ENCODE measurements around the gene APOD. TPM values are rescaled to one million over a fixed set of nuclear protein-coding genes. Genes with fewer than 3 reads are reported as not detected.
"Not testable (repeated sequence)": the region's sequence is repeated elsewhere in the genome, so short reads cannot be mapped to it uniquely, and the experiment has no call there.

Gene APOD
- total RNA-seq: 92.5 TPM
- long read RNA-seq, transcript APOD-201 (5 exons, 1,130 nt): major isoform, 46 of 50 reads
- long read RNA-seq, partial matches to known transcripts: 1 of 50 reads
- long read RNA-seq, other reads (novel, unspliced or antisense): 2 of 50 reads

DNA sequence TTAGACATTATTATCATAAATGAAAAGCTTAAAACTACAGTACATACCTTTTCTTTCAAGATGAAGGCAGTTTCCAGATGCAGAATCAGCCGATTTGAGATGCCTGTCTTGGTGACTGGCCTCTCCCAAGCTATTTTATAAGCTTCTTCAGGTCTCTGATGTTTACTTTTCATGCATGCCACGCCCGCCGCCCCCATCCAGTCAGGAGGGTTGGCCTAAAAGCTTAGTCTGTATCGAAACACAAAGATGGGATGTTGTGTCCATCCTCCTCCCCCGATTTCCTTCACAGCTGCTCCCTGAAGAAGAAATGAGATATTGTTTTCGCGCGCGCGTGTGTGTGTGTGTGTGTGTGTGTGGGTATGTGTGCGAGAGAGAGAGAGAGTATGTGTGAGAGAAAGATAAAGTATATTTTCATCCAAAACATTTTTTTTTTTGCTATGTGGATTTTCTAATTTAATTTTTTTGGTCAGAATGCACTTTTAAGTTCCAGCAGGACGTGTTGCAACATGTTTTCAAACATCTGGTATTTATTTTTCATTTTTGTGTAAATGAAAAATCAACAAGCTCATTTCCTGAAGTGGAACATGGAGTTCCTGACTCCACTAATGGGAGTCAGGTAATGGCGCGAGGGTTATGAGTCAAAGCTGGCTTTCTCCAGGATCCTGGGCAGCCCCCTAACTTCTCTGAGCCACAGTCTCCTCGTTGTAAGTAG lies at the start of gene APOD:
APOD (minus strand) TSS at position 110 of the 712 bp plus-strand sequence. CDS start 4,479 bp downstream, outside the sequence.
- Histone ChIP-seq H3K27me3 (ENCODE audit: low read depth) (peaks cover 7% of the 10 kb centered on the region), H3K4me3 (peak within 1 kb of the TSS; percentile 57), H3K4me1 (peaks cover 21% of the 10 kb centered on the region), H3K36me3 (no peaks in the 10 kb centered on the region), H3K9me3 (replicated peaks) (peaks cover 2% of the 10 kb centered on the region), H3K27ac (replicated peaks) (peak within 1 kb of the TSS; percentile 80)
- DNase-seq: peak; percentile 74
- intact Hi-C loops (cut with micrococcal nuclease): no loop called here
- TF ChIP-seq, protein P1, sequence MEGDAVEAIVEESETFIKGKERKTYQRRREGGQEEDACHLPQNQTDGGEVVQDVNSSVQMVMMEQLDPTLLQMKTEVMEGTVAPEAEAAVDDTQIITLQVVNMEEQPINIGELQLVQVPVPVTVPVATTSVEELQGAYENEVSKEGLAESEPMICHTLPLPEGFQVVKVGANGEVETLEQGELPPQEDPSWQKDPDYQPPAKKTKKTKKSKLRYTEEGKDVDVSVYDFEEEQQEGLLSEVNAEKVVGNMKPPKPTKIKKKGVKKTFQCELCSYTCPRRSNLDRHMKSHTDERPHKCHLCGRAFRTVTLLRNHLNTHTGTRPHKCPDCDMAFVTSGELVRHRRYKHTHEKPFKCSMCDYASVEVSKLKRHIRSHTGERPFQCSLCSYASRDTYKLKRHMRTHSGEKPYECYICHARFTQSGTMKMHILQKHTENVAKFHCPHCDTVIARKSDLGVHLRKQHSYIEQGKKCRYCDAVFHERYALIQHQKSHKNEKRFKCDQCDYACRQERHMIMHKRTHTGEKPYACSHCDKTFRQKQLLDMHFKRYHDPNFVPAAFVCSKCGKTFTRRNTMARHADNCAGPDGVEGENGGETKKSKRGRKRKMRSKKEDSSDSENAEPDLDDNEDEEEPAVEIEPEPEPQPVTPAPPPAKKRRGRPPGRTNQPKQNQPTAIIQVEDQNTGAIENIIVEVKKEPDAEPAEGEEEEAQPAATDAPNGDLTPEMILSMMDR (IDR thresholded peaks at IDR 0.05; ENCODE audit: borderline replicate concordance): no peak

DNA sequence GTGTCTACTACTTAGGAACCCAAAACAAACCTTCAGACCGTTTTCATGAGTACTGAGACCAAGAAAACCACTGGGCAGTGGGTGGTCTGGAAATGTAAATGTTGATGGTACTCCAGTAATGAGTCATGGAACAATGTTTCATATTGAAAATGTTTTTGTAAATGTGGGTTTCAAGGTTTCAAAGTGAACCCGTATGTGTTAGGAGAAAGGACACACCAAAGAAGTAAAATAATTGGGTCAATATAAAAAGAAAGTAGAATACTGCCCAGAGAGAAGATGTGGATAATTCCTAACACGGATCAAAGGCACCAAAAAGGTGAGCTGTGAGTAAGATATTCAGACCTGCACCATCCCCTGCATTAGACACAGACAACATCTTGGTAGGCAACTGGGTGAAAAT lies 49.6 kb upstream of the APOD start:
- intact Hi-C loops (cut with micrococcal nuclease); H3K4me3 ChIP-seq; DNase-seq; H3K36me3 ChIP-seq; H3K9me3 ChIP-seq (replicated peaks); H3K27me3 ChIP-seq (ENCODE audit: low read depth); H3K4me1 ChIP-seq; H3K27ac ChIP-seq (replicated peaks): not testable (repeated sequence)

DNA sequence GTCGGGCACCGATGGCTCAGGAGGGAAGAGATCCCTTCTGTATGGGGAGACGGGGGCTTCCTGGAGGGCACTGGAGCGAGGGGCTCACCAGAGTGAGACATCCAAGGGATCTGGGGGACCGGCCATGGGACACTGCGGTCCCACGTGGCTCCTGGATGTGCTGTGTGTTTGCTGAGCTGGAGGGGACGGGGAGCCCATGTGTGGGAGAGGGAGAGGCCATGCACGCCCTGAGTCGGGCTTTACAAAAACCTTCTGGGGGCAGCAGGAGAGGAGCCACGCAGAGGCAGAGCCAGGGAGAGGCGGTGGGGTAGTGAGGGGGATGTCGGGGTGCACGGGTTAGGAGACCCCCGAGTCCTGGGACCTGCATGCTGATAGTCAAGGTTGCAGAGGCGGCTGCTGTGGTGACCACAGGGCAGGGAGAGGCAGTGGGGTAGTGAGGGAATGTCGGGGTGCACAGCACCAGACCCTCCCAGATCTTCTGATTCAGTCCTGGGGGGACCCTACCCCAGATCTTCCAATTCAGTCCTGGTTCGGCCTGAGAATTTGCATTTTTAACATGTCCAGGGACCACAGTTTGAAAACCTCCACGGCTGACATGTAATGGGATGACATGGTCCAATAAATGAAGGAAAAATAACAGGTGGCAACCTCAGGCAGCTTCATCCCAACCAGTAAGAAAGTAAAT lies 48.9 kb upstream of the APOD start:
- H3K4me1 ChIP-seq; H3K9me3 ChIP-seq (replicated peaks); intact Hi-C loops (cut with micrococcal nuclease); H3K27me3 ChIP-seq (ENCODE audit: low read depth); DNase-seq; H3K36me3 ChIP-seq; H3K27ac ChIP-seq (replicated peaks); H3K4me3 ChIP-seq: not testable (repeated sequence)

DNA sequence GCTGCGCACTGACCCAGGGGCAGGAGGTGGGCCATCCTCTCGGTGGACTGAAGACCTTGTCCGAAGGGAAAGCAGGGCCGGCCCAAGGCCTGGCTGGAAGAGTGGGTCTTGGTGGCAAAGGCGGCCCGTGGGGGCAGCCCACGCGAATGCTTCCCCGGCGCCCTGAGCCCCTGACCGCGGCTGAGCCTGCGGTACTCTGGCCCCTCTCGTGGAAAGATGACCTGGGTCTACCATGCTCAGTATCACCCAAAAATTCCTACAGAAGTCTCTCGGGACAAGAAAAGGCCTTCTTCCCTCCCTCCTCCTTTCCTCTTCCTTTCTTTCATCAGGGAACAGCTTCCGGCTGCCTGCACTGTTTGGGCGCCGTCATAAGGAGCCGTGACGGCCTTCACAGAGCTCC lies 48.3 kb upstream of the APOD start:
- H3K4me1 ChIP-seq; H3K4me3 ChIP-seq; H3K27ac ChIP-seq (replicated peaks); H3K9me3 ChIP-seq (replicated peaks); intact Hi-C loops (cut with micrococcal nuclease); H3K36me3 ChIP-seq; H3K27me3 ChIP-seq (ENCODE audit: low read depth); DNase-seq: not testable (repeated sequence)

DNA sequence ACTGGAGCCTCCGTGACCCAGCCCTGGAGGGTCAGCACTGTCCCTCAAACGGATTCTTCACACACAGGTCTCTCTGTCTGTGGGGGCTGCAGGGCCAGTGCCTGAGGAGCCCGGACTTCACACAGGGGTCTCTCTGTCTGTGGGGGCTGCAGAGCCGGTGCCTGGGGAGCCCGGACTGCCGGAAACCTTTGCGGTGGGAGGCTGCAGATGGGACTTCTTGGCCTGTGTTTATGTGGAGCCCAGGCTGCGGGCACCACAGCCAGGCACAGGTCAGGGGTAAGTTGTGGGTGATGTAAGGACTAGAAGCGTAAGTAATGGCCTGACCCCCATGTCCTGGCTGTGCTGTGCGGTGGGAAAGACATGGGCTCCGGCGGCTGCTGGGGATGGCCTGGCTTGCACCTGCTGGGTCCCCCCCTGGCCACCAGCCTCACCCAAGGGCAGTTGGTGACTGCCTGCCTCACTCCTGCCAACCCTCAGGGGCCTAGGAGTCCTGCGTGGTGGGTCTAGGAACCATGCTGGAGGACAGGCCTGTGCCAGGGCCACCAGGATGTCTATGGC lies 47.3 kb upstream of the APOD start:
- intact Hi-C loops (cut with micrococcal nuclease): not testable (repeated sequence)

DNA sequence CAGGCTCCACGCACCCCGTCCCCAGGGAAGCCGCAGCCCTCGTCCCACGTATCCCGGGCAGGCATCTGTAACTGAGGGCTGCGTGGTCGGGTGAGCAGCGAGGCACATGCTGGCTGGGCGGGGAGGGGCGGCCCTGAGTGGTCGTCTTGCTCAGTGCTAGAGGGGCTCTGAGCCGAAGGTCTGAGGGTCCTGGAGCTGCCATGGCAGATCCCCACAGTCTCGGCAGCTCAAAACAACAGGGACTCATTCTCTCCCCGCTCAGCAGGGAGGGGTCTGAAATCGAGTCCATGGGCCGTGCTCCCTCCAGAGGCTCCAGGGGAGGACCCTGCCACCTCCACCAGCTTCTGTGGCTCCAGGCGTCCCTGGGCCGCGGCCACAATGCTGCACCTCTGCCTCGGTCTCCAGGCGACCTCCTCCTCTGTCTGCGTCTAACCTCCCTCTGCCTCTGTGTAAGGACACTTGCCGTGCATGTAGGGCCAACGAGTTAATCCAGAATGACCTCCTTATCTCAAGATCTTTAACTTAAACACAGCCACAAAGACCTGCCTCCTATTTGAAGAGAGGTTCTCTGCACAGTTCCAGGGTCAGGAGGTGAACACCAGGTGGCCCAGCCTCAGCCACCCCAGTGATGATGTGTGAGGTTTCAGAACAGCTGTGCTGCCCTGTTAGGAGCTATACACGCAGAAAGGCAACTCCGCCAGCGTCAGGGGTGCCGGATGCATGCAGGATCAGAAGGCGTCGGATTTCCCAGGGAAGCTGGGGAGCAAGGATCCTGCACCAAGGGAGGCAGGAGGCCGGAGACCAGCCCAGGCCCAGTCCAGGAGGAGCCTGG lies 46.6 kb upstream of the APOD start:
- DNase-seq; H3K9me3 ChIP-seq (replicated peaks); H3K27ac ChIP-seq (replicated peaks); H3K36me3 ChIP-seq; H3K4me3 ChIP-seq; intact Hi-C loops (cut with micrococcal nuclease); H3K27me3 ChIP-seq (ENCODE audit: low read depth); H3K4me1 ChIP-seq: not testable (repeated sequence)

More for the DNA sequence above, 47.3 kb upstream of the APOD start:
- not testable (repeated sequence) for H3K4me1 ChIP-seq; H3K27me3 ChIP-seq (ENCODE audit: low read depth); H3K36me3 ChIP-seq; H3K27ac ChIP-seq (replicated peaks); DNase-seq; H3K9me3 ChIP-seq (replicated peaks); H3K4me3 ChIP-seq

DNA sequence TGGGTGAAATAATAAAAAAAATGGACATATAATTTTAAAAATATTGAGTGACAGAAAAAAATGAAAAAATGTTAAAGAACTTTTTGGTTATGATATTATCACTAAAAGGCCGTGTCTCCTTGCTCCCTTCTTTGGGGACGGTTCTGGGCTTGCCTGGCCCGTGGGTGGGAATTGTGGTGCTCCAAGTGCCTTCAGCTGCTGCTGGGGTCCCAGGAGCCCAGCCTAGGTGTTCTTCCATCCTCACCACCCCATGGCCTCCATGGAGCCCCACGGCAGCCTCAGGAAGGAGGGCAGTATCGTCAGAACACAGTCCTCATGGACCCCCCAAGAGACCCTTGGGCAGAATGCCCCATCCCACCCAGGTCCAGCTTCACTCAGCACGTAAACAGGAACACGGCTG lies 45.9 kb upstream of the APOD start:
- DNase-seq; intact Hi-C loops (cut with micrococcal nuclease); H3K27ac ChIP-seq (replicated peaks); H3K27me3 ChIP-seq (ENCODE audit: low read depth); H3K36me3 ChIP-seq; H3K4me1 ChIP-seq; H3K4me3 ChIP-seq; H3K9me3 ChIP-seq (replicated peaks): not testable (repeated sequence)

DNA sequence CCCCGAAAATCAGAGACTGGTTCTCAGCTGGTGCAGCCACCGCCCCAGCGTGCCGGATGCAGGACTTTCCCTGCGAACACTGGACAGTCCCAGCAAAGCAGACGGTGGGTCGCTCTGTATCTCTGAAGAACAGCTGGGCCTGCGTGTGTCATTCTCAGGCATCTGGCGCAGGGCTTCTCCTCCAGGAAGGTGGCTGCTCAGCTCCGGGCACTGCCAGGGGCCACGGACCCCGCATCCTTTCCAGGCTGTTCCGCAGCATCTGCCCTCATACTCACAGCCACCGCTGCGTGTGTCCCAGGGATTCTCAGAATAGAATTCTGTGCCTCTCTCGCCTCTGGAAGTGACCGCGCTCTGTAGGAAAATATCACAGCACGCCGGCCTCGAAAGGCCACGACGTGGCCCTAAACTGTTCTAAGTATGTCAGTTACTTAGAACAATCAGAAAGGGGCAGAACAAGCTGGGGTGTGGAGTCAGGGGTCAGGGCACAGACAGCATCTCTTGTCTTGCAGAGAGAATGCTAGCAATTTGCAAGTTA lies 44.7 kb upstream of the APOD start:
- H3K27ac ChIP-seq (replicated peaks); DNase-seq; H3K27me3 ChIP-seq (ENCODE audit: low read depth); H3K9me3 ChIP-seq (replicated peaks); intact Hi-C loops (cut with micrococcal nuclease); H3K4me1 ChIP-seq; H3K4me3 ChIP-seq; H3K36me3 ChIP-seq: not testable (repeated sequence)

DNA sequence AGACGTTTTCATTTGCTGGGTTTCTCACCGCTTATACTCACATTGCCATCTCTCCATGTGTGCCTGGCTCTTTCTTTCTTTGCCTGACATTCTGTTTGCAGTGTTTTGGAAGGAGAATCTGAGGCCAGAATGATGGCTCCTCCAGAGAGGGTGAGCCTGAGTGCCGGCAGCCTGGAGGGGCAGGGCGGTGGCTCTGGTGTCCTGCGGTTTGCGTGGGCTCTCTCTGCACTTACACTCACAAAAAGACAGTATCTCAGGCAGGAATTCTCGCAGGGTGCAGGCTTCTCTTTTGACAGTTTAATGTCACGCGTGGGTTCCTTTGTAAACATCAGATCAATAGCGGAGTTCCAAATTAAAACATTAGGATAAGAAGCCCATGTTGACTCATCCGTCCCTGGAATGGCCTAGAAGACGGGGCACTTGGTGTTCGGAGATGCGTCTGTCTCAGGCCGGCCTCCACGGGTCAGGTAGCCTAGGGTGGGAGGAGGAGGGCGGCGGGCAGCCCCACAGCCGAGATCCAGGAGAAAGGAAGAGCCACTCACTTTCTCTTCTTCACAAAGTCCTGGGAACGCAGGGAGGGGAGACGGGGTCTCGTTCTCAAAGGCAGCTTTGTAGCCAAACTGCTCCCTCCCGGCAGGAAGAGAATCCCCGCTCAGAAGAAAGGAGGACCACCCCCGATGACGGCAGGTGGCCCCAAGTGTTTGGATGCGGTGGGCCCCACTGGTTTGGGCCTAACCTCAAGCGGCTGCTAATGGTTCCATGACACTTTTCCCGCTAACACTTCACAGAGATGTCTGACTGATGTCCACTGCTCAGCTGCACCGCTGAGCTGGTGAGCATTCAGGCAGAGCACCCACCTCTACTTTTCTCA lies 44.0 kb upstream of the APOD start:
- H3K9me3 ChIP-seq (replicated peaks); H3K36me3 ChIP-seq; H3K27me3 ChIP-seq (ENCODE audit: low read depth); H3K4me1 ChIP-seq; H3K4me3 ChIP-seq; intact Hi-C loops (cut with micrococcal nuclease); DNase-seq; H3K27ac ChIP-seq (replicated peaks): not testable (repeated sequence)

DNA sequence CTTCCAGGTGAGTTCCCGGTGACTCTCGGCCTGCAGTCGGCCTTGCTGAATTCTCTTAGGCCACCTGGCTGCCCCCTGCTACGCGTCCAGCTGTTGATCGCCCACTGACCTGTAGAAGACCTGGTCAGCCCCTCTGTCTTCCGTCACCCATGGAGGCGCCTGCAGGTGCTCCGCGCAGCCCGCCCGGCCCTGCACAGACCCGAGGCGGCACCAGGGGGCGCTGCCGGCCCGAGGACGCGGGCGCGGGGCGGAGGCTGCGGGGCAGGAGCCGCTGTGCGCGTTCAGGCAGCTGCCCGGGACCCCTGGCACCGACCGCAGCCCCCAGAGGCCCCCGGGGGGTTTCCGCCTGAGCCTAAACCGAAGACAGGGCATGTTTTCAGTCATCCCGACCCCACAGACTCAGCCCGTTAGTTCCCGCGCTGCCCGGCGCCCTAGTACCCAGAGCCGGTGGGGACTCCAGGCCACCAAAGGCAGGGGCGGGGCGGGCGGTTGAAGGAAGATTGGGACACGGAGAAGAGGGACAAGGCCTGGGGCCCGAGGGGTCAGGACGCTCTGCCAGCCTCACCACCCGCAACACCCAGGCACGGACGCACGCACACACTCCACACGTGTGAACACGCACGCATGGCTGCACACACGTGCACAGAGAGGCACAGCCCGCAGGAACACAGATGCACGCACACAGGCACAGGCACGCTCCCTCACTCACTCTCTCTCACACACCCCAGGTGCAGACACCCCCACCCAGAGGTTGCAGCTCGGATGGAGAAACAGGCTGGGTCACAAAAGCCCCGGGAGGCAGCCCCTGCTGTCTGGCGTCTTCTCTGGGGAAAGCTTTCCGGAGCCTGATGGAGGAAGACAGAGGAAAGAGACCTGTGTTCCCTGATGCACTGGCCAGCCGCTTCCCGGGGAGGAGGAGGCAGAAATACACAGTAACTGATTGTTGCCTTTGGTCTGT lies 41.1 kb upstream of the APOD start:
- H3K27me3 ChIP-seq (ENCODE audit: low read depth); H3K36me3 ChIP-seq; intact Hi-C loops (cut with micrococcal nuclease); H3K27ac ChIP-seq (replicated peaks); H3K4me1 ChIP-seq; DNase-seq; H3K9me3 ChIP-seq (replicated peaks): not testable (repeated sequence)
- H3K4me3 ChIP-seq: peak overlapping the region; percentile 44

Data from left ventricle myocardium inferior (tissue), 1 donor.